Astrocyte of the cerebellum (primary cell): ENCODE results near the gene MTOR.

Source experiments
- DNase-seq: peaks from one replicate; pipeline ENCODE4 v3.0.0-alpha.2; 2011; ENCODE audit warnings: low read depth
- H3K4me3 ChIP-seq: 2 replicates; pipeline ENCODE4 v1.5.1; 2011; ENCODE audit warnings: mild to moderate bottlenecking, low read depth, low read length, moderate library complexity
- in situ Hi-C: cut with HindIII; loops from 2 replicates; pipeline ENCODE4 v1.10.0; 2017; ENCODE audit warnings: low sequenced_read_pairs
- TF ChIP-seq, protein P1 (sequence below): IDR thresholded peaks from 2 replicates; pipeline ENCODE4 v1.5.1; 2012; ENCODE audit warnings: low read length, low read depth, moderate library complexity, mild to moderate bottlenecking; ENCODE audit errors: missing control alignments

MTOR gene

GRCh38 chr1:11193376-11193775, 69.0 kb downstream of the MTOR start:
- no peak for DNase-seq
- in situ Hi-C loops: loop anchor here (5.0 kb wide), 1 partner anchor 69 kb away; the partner anchor contains the start of gene MTOR
- TF ChIP-seq, protein P1, sequence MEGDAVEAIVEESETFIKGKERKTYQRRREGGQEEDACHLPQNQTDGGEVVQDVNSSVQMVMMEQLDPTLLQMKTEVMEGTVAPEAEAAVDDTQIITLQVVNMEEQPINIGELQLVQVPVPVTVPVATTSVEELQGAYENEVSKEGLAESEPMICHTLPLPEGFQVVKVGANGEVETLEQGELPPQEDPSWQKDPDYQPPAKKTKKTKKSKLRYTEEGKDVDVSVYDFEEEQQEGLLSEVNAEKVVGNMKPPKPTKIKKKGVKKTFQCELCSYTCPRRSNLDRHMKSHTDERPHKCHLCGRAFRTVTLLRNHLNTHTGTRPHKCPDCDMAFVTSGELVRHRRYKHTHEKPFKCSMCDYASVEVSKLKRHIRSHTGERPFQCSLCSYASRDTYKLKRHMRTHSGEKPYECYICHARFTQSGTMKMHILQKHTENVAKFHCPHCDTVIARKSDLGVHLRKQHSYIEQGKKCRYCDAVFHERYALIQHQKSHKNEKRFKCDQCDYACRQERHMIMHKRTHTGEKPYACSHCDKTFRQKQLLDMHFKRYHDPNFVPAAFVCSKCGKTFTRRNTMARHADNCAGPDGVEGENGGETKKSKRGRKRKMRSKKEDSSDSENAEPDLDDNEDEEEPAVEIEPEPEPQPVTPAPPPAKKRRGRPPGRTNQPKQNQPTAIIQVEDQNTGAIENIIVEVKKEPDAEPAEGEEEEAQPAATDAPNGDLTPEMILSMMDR: no peak
- no peak overlapping the region for H3K4me3 ChIP-seq

DNA sequence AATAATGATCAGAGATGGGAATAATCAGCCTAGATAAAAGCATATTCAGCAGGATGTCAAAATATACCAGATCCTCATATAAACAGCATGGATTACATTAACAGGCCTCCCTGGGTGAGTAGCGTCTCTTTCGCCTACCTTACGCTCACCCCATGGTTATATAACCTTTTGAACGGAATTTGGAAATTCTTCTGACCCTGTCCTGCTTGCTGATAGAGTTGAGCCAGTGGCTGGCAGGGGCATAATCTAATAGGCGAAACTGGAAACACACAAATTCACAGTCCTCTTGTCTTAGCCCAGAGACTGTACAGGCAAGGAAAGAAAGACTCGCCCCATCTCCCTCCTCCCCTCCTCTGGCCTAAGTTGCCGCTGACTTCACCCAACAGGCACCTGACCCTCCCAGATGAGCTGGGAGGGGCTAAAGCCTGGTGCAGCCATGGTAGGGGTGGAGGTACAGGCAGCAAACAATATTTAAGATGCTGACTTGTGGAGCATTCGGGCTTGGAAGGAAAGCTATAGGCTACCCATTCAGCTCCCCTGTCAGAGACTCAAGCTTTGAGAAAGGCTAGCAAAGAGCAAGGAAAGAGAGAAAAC, 73.4 kb downstream of the MTOR start, which contains the start of gene ANGPTL7:
ANGPTL7 (plus strand) TSS at position 498 of the 594 bp plus-strand sequence. CDS start 225 bp downstream, outside the sequence.
- in situ Hi-C loops: no loop called here
- TF ChIP-seq, protein P1: no peak

DNA sequence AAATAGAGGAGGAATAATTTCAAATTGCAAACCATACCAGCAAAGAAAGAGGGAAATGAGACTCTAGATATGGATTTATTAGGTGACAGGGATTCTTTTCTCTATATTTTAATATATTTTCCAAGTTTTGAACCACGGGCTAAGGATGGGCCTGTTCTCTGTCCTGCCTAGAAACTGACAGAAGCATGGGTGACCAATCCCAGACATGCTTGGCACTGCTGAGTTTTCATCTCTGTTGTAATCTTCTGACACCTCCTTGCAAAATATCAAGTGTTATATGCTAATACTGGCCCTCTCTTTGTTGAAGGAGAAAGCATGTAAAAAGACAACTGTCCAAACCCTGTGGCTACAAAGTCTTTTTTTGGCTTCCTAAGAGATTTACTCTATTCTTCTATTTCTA, 74.0 kb downstream of the MTOR start:
- DNase-seq: no peak
- in situ Hi-C loops: no loop called here

More for the DNA sequence above, 73.4 kb downstream of the MTOR start, which contains the start of gene ANGPTL7:
- H3K4me3 ChIP-seq: no peak within 1 kb of the TSS
- no peak for DNase-seq

DNA sequence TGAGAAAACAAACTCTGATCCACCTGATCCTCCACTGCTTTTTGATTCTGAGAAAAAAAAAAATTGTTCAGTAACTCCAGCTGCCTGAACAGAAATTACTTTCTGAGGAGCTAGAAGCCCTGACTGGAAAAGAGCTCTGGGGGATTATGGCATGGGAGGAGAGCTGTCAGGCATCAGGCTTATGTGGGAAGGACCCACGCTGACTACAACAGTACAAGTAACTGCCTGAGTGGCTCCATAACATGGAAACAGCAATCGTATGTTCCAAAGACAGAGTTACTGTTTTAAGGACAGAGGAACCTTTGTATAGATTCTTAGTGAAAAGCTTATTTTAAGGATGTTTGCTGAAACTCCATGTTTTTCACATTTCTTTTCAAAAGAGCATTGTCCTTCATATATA, 74.4 kb downstream of the MTOR start:
- in situ Hi-C loops: no loop called here
- DNase-seq: no peak
- TF ChIP-seq, protein P1: no peak
- no peak overlapping the region for H3K4me3 ChIP-seq

More for the DNA sequence above, 74.0 kb downstream of the MTOR start:
- TF ChIP-seq, protein P1: no peak
- H3K4me3 ChIP-seq: no peak overlapping the region

- in situ Hi-C loops: no loop called here
- TF ChIP-seq, protein P1: no peak
- no peak overlapping the region for H3K4me3 ChIP-seq
- no peak for DNase-seq
These were observed 74.9 kb downstream of the MTOR start for GRCh38 chr1:11187494-11187893.

- DNase-seq: no peak
- H3K4me3 ChIP-seq: no peak overlapping the region
- in situ Hi-C loops: no loop called here
- TF ChIP-seq, protein P1: no peak
These were observed 75.4 kb downstream of the MTOR start for GRCh38 chr1:11187000-11187399.

GRCh38 chr1:11184973-11185372, 77.4 kb downstream of the MTOR start:
- TF ChIP-seq, protein P1: no peak
- no peak for DNase-seq
- no peak overlapping the region for H3K4me3 ChIP-seq
- in situ Hi-C loops: no loop called here
